Adrenal gland (tissue), 12 donors: ENCODE measurements around the gene SRC. TPM values are rescaled to one million over a fixed set of nuclear protein-coding genes. Genes with fewer than 3 reads are reported as not detected.

Experiments used
- DNase-seq, 7 donors: peaks; one replicate each; pipeline ENCODE4 v3.0.0-alpha.2; 2019 to 2020
- H3K27ac ChIP-seq, 5 donors: fragments of 200-600 bp; sonication (generic) in 4 of 5; 1 replicate in 3 of 5; 2 replicates in 2 of 5; pipeline versions ENCODE4 v1.5.1 to v1.8.0; 2016 to 2020; ENCODE audit warnings: mild to moderate bottlenecking in 1 of 5
- H3K27me3 ChIP-seq: fragments of 200-600 bp; 2 replicates; pipeline ENCODE4 v1.8.0; 2021
- H3K36me3 ChIP-seq, 2 donors: fragments of 200-600 bp; replicated peaks in 1 of 2; 1 replicate in 1 of 2; 2 replicates in 1 of 2; pipeline versions ENCODE4 v1.5.1 to v1.8.0; 2018 to 2022
- H3K4me1 ChIP-seq, 2 donors: fragments of 200-600 bp; replicated peaks in 1 of 2; 1 replicate in 1 of 2; 2 replicates in 1 of 2; pipeline versions ENCODE4 v1.5.1 to v1.8.0; 2018 to 2021
- H3K4me3 ChIP-seq, 4 donors: fragments of 200-600 bp; sonication (generic) in 3 of 4; one replicate each; pipeline ENCODE4 v1.5.1; 2016 to 2018
- H3K9me3 ChIP-seq, 3 donors: fragments of 200-600 bp; sonication (generic) in 1 of 3; replicated peaks in 1 of 3; 1 replicate in 2 of 3; 2 replicates in 1 of 3; pipeline versions ENCODE4 v1.5.1 to v1.8.0; 2016 to 2021
- CTCF ChIP-seq, 6 experiments: fragments of 450-650 bp in 4 of 6; fragments of 200-600 bp in 2 of 6; sonication (generic) in 1 of 6; IDR thresholded peaks; 1 replicate in 5 of 6; 2 replicates in 1 of 6; pipeline versions ENCODE4 v1.5.1 to v1.8.0; 2016 to 2021; ENCODE audit warnings: antibody characterized with exemption in 6 of 6, mild to moderate bottlenecking in 2 of 6, moderate library complexity in 1 of 6
- POLR2A ChIP-seq, 2 donors: fragments of 450-650 bp; IDR thresholded peaks; one replicate each; pipeline ENCODE4 v1.6.1; 2017; ENCODE audit warnings: antibody characterized with exemption in 2 of 2, mild to moderate bottlenecking in 2 of 2, moderate library complexity in 1 of 2
- WGBS, 4 donors: extraction: QIAGEN DNeasy Blood & Tissue Kit in 2 of 4; methylation state at CpG; one replicate each; pipeline versions ENCODE4 v1.1.5 to v1.1.7; 2013 to 2017; 5-methylcytosine and 5-hydroxymethylcytosine counted together
- intact Hi-C, 2 donors: fragments of 100-400 bp; cut with DNase I; formaldehyde crosslinking; loops; one replicate each; pipeline versions ENCODE4 v1.14.1 to v1.15.0; 2022 to 2023
- polyA plus RNA-seq, 3 donors: library from polyadenylated mRNA; stranded (reverse); fragments of 200-250 nt in 2 of 3; fragments of 350-450 nt in 1 of 3; fragmentation: Illumina TruSeq in 1 of 3; extraction: RNeasy Lipid Tissue Mini Kit (QIAGEN cat#74804) in 1 of 3; gene quantifications; one replicate each; pipeline ENCODE4 v1.2.3, GENCODE V29; 2013 to 2014
- total RNA-seq, 9 donors: library from RNA; depleted of rRNA in 4 of 9; stranded (reverse); fragments of >200 nt in 4 of 9; fragments of 120-200 nt in 1 of 9; fragmentation: NEBNext Ultra II Directional in 1 of 9; extraction: Animal tissue kit (Norgen Biotek cat#: 25700) in 1 of 9; gene quantifications; one replicate each; pipeline versions ENCODE4 v1.1.0 to v1.2.4, GENCODE V29; 2013 to 2023
- donor health status: healthy with polysubstance abuse.
- donor health status: Bipolar disorder and iron deficiency.
- donor health status: DM: yes; HTN: yes; CAD: no.
- donor health status: DM: no; HTN: no; CAD: no.
- donor health status: DM: no; HTN: no; CAD: no.
- donor health status: DM: yes; HTN: yes; CAD: no.

SRC gene
- total and polyA plus RNA-seq, 12 donors = 10.6 to 83.0 (median 52.7) TPM

DNA sequence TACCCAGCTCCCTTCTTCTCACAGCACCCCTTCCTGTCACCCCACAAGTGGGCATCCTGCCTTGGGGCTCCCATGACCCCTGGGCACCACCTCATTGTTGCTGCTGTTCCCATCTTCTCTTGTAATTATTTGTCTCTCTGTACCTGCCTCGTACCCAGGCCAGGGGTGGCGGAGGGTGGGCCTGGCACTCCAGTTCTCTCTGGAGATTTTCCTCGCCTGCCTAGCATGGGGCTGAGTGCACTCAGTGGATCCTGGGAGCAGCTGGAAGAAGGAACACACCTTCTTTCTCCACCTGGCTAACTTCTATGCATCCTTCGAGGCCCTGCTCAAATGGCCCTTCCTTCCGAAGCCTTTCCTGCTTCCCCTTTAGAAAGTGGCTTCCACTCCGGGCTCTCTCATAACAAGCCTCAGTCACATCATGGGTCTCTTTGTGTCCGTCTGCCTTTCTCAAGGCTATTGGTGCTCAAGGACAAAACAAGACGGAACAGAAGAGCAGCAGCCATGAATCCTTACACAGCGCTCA lies 79.2 kb downstream of the SRC start:
- H3K9me3 ChIP-seq = no peaks in the 10 kb centered on the region
- no peaks in the 10 kb centered on the region for H3K36me3 ChIP-seq
- TF ChIP-seq CTCF (IDR thresholded peaks at IDR 0.05) = no peak
- no peak for TF ChIP-seq POLR2A (IDR thresholded peaks at IDR 0.05)
- H3K27me3 ChIP-seq = no peaks in the 10 kb centered on the region
- H3K27ac ChIP-seq = no peak overlapping the region
- H3K4me1 ChIP-seq = no peaks in the 10 kb centered on the region
- H3K4me3 ChIP-seq = no peak overlapping the region
- intact Hi-C loops = no loop called here
- DNase-seq = no peak
- 77 to 87% (median 83%) methylated on average over 9 of the region's 9 CpGs for WGBS, 4 donors

DNA sequence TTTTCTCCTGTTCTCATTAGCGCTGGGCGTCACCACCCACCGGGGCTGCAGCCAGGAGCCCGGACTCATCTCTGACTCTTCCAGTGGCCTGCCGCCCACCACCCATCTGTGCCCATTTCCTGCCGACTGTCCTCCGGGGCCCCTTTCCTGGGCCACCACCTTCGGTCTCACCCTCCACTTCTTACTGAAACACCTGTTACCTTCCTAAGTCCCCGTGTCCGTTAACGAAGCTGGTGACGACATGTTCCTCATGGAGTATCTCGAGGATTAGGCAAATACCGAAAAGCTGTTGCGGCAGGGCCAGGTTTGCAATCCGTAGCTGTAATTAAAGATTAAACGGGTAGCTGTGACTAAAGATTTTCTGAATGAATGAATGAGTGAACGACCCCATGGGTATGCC lies 80.2 kb downstream of the SRC start:
- H3K27ac ChIP-seq = no peak overlapping the region
- intact Hi-C loops = no loop called here
- no peak for TF ChIP-seq POLR2A (IDR thresholded peaks at IDR 0.05)
- TF ChIP-seq CTCF (IDR thresholded peaks at IDR 0.05) = no peak
- no peaks in the 10 kb centered on the region for H3K4me1 ChIP-seq
- H3K4me3 ChIP-seq = no peak overlapping the region
- no peak for DNase-seq
- no peaks in the 10 kb centered on the region for H3K9me3 ChIP-seq
- H3K36me3 ChIP-seq = no peaks in the 10 kb centered on the region
- H3K27me3 ChIP-seq = no peaks in the 10 kb centered on the region
- 67 to 76% (median 74%) methylated on average over 18 of the region's 18 CpGs for WGBS, 4 donors

GRCh38 chr20:37426978-37427377 lies 81.0 kb downstream of the SRC start:
- Histone ChIP-seq H3K4me3 (no peak overlapping the region), H3K36me3 (no peaks in the 10 kb centered on the region), H3K4me1 (no peaks in the 10 kb centered on the region), H3K27ac (no peak overlapping the region), H3K27me3 (no peaks in the 10 kb centered on the region), H3K9me3 (no peaks in the 10 kb centered on the region)
- WGBS, 4 donors = 80 to 87% (median 83%) methylated on average over 3 of the region's 3 CpGs
- intact Hi-C loops = no loop called here
- no peak for DNase-seq
- no peak for TF ChIP-seq POLR2A (IDR thresholded peaks at IDR 0.05)

DNA sequence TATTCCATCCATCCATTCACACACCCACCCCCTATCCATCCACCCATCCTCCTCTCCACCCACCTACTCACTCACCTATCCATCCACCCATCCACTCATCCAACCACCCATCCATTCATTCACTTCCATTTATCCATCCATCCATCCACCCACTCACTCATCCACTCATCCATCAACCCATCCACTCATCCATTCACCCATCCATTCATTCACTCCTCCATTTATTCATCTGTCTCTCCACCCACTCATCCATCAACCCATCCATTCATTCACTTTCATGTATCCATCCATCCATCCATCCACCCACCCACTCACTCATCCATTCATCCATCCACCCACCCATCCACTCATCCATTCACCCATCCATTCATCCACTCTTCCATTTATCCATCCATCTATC lies 84.1 kb downstream of the SRC start:
- Histone ChIP-seq H3K4me1 (no peaks in the 10 kb centered on the region), H3K4me3 (no peak overlapping the region), H3K36me3 (no peaks in the 10 kb centered on the region), H3K9me3 (no peaks in the 10 kb centered on the region), H3K27me3 (no peaks in the 10 kb centered on the region), H3K27ac (no peak overlapping the region)
- intact Hi-C loops = no loop called here
- no peak for DNase-seq
- TF ChIP-seq POLR2A (IDR thresholded peaks at IDR 0.05) (no peak), CTCF (IDR thresholded peaks at IDR 0.05) (no peak)

DNA sequence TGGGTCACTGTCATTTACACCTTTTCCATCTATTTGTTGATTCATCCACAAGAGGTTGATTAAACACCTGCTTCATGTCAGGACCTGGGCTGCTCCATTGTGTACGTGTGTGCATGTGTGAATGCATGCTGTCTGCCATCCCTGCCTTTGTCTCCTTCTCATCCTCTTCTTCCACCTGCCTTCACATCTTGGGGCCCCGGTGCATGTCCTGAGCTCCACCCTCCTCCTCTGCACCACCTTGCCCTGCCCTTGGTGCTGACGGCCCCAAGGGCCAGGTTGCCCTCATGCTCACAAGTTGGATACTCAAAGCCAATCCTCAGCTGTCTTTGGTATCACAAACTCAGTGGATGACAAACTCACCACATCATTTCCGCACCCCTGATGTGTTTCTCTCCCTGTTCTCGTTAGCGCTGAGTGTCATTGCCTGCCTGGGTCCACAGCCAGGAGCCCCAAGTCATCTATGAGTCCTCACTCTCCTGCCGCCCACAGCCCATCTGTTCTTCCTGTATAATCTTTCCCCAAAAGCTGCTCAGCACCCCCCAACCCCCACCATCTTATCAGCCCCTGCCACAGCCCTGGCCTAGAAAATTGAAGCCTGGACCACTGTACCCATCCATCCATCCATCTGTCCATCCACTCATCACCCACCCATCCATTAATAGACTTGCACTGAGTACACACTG lies 85.0 kb downstream of the SRC start:
- TF ChIP-seq CTCF (IDR thresholded peaks at IDR 0.05) (no peak), POLR2A (IDR thresholded peaks at IDR 0.05) (no peak)
- intact Hi-C loops = no loop called here
- H3K9me3 ChIP-seq = no peaks in the 10 kb centered on the region
- H3K36me3 ChIP-seq = no peaks in the 10 kb centered on the region
- no peaks in the 10 kb centered on the region for H3K27me3 ChIP-seq
- DNase-seq = no peak
- WGBS, 4 donors = 76 to 82% (median 79%) methylated on average over 7 of the region's 7 CpGs
- H3K4me1 ChIP-seq = no peaks in the 10 kb centered on the region
- no peak overlapping the region for H3K27ac ChIP-seq
- no peak overlapping the region for H3K4me3 ChIP-seq
